Endodermal cell (in vitro differentiated cells): Measurements from ENCODE around the gene TRRAP. TPM values are rescaled to one million over a fixed set of nuclear protein-coding genes. Genes with fewer than 3 reads are reported as not detected.
"Not testable (repeated sequence)": the region's sequence is repeated elsewhere in the genome, so short reads cannot be mapped to it uniquely, and the experiment has no call there.

Experiments
- DNase-seq: peaks from one replicate; pipeline ENCODE4 v3.0.0-alpha.2; 2017
- H3K27ac ChIP-seq: 2 replicates; pipeline ENCODE4 v1.5.1; 2013; ENCODE audit warnings: mild to moderate bottlenecking, low read depth, low read length, moderate library complexity
- H3K27me3 ChIP-seq: 2 replicates; pipeline ENCODE4 v1.6.1; 2013; ENCODE audit warnings: mild to moderate bottlenecking, low read length, moderate library complexity; ENCODE audit not compliant: insufficient read depth, control insufficient read depth, poor library complexity, severe bottlenecking
- H3K36me3 ChIP-seq: 2 replicates; pipeline ENCODE4 v1.7.0; 2013; ENCODE audit warnings: mild to moderate bottlenecking, low read length, moderate library complexity; ENCODE audit not compliant: control insufficient read depth, insufficient read depth
- H3K4me1 ChIP-seq: one replicate; pipeline ENCODE4 v1.7.0; 2013; ENCODE audit warnings: low read length; ENCODE audit not compliant: control insufficient read depth, insufficient read depth
- H3K4me3 ChIP-seq: 2 replicates; pipeline ENCODE4 v1.5.1; 2013; ENCODE audit warnings: mild to moderate bottlenecking, low read length, moderate library complexity
- H3K9ac ChIP-seq: 2 replicates; pipeline ENCODE4 v1.6.1; 2013; ENCODE audit warnings: mild to moderate bottlenecking, low read length, moderate library complexity; ENCODE audit not compliant: poor library complexity, severe bottlenecking; ENCODE audit errors: extremely low read depth
- H3K9me3 ChIP-seq: 2 replicates; pipeline ENCODE4 v1.6.1; 2013; ENCODE audit warnings: mild to moderate bottlenecking, low read length, moderate library complexity; ENCODE audit not compliant: control insufficient read depth
- H3K27ac Mint-ChIP-seq: 2 replicates; pipeline ENCODE4 v1.8.0; 2020; ENCODE audit warnings: mixed read lengths
- H3K27me3 Mint-ChIP-seq: 2 replicates; pipeline ENCODE4 v1.8.0; 2021; ENCODE audit warnings: mild to moderate bottlenecking, mixed read lengths; ENCODE audit not compliant: insufficient read depth
- H3K36me3 Mint-ChIP-seq: 2 replicates; pipeline ENCODE4 v1.8.0; 2020; ENCODE audit warnings: low read depth, mixed read lengths
- H3K4me1 Mint-ChIP-seq: 2 replicates; pipeline ENCODE4 v1.8.0; 2020; ENCODE audit warnings: mixed read lengths
- H3K4me3 Mint-ChIP-seq: 2 replicates; pipeline ENCODE4 v1.8.0; 2020; ENCODE audit warnings: mild to moderate bottlenecking, moderate library complexity, mixed read lengths
- H3K9me3 Mint-ChIP-seq: 2 replicates; pipeline ENCODE4 v1.8.0; 2020; ENCODE audit warnings: mild to moderate bottlenecking, mixed read lengths
- CTCF ChIP-seq: fragments of 200-600 bp; sonication (generic); conservative IDR thresholded peaks from 2 replicates; pipeline ENCODE4 v1.5.0; 2021; ENCODE audit warnings: antibody characterized with exemption, mild to moderate bottlenecking
- WGBS, 2 experiments: methylation state at CpG; one replicate each; pipeline versions ENCODE4 v1.1.5 to v1.1.7; 2013; ENCODE audit warnings: missing lambda C conversion rate in 2 of 2, mixed read lengths in 1 of 2; ENCODE audit not compliant: insufficient coverage in 1 of 2, insufficient read length in 1 of 2; 5-methylcytosine and 5-hydroxymethylcytosine counted together
- total RNA-seq, 2 donors: library from RNA; stranded (reverse); fragmentation: NEBNext Ultra II Directional in 1 of 2; extraction: Animal tissue kit (Norgen Biotek cat#: 25700) in 1 of 2; gene quantifications; 2 replicates in 1 of 2; 3 replicates in 1 of 2; pipeline ENCODE4 v1.2.1, GENCODE V29; 2021

Gene TRRAP
- total RNA-seq, 2 donors from 2014 or later, result 64.3 to 68.8 TPM

- peak; percentile 97 for TF ChIP-seq CTCF
- no peak overlapping the region for H3K9ac ChIP-seq
- H3K4me1 ChIP-seq, result no peaks in the 10 kb centered on the region
- 48 to 72% methylated on average over 4 to 11 of the region's 11 CpGs for WGBS, 2 experiments
- Mint-ChIP-seq H3K4me1 (peaks cover 4% of the 10 kb centered on the region), H3K9me3 (no peaks in the 10 kb centered on the region), H3K27ac (no peak overlapping the region), H3K27me3 (no peaks in the 10 kb centered on the region), H3K36me3 (no peaks in the 10 kb centered on the region), H3K4me3 (no peak overlapping the region)
- no peaks in the 10 kb centered on the region for H3K36me3 ChIP-seq
- H3K4me3 ChIP-seq, result no peak overlapping the region
- H3K27ac ChIP-seq, result no peak overlapping the region
- peak; percentile 91 for DNase-seq
- H3K9me3 ChIP-seq, result no peaks in the 10 kb centered on the region
- no peaks in the 10 kb centered on the region for H3K27me3 ChIP-seq
These were observed 36.9 kb upstream of the TRRAP start for GRCh38 chr7:98841179-98841997.

- H3K27me3 ChIP-seq, H3K9me3 ChIP-seq, H3K9me3 Mint-ChIP-seq, H3K4me1 Mint-ChIP-seq, H3K9ac ChIP-seq, H3K27ac ChIP-seq, H3K27me3 Mint-ChIP-seq, H3K27ac Mint-ChIP-seq, H3K4me1 ChIP-seq, DNase-seq, H3K36me3 Mint-ChIP-seq, H3K4me3 ChIP-seq, H3K36me3 ChIP-seq, H3K4me3 Mint-ChIP-seq: not testable (repeated sequence)
- WGBS, 2 experiments, result 87 to 94% methylated on average over 2 of the region's 2 CpGs
These were observed 35.8 kb upstream of the TRRAP start for GRCh38 chr7:98842552-98842951.

DNA sequence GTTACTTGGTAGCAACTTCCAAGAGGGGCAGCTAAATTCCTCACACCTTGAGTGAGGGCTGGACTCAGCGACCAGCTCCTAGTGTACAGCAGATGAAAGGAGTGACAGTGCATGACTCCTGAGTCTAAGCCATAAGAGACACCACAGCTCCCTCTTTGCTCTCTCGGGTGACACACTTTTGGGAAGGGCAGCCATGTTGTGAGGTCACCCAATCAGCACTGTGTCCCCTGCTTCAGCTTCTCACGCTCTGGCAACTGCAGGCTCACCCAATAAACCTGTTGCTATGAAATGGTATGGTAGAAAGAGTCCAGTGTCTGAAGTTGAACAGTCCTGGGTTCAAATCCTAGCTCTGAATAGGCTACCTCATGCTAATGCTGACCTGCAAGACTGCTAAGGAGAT lies 29.4 kb upstream of the TRRAP start:
- Histone ChIP-seq H3K27me3 (no peaks in the 10 kb centered on the region), H3K4me1 (no peaks in the 10 kb centered on the region), H3K36me3 (no peaks in the 10 kb centered on the region), H3K9me3 (no peaks in the 10 kb centered on the region), H3K27ac (no peak overlapping the region), H3K9ac (no peak overlapping the region), H3K4me3 (no peak overlapping the region)
- H3K27ac Mint-ChIP-seq, result no peak overlapping the region
- no peaks in the 10 kb centered on the region for H3K36me3 Mint-ChIP-seq
- no peaks in the 10 kb centered on the region for H3K9me3 Mint-ChIP-seq
- no peaks in the 10 kb centered on the region for H3K27me3 Mint-ChIP-seq
- no peak overlapping the region for H3K4me3 Mint-ChIP-seq
- WGBS, 2 experiments, result 86 to 97% methylated on average over 3 of the region's 3 CpGs
- TF ChIP-seq CTCF, result no peak
- no peak for DNase-seq
- no peaks in the 10 kb centered on the region for H3K4me1 Mint-ChIP-seq
